SK-N-DZ (cell line): ENCODE measurements around the gene KBTBD12.
"Not testable (repeated sequence)": the region's sequence is repeated elsewhere in the genome, so short reads cannot be mapped to it uniquely, and the experiment has no call there.

Source experiments
- DNase-seq: peaks from one replicate; pipeline ENCODE4 v3.0.0-alpha.2; 2015; ENCODE audit warnings: low spot score

Gene KBTBD12

DNA sequence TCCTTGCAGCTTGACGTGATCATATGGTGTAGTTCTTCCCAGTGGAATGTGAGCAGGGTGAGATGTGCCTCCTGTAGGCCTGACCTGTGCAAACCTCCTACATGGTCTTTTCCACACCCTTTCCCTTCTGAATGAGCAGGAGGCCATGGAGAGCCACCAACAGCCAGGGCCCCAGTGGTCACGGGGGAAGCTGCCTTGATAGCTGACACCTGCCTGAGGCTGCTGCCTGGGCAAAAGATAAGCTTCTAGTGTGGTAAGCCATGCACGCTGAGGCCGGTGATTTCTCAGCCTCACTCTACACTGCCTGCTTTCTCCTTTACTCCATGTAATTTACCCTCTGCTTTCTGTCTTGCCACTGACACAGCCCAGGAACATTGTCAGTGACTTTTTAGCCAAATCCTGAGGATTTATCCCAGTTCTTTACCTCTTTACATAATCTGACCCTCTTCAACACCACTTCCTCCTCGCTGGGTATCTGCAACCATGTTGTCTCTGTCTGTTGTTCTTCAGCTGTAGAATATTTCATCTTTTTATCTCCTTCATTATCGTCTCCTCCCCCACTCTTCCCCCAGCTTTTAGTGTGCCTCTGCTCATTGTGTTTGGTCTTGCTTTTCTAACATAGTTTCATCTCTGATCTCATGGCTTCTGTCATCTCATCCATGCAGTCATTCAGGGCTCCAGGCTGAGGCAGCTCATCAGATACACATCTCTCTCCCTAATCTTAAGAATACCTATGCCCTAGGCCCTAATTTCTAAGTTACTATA, 11.2 kb upstream of the KBTBD12 start:
- no peak for DNase-seq

DNA sequence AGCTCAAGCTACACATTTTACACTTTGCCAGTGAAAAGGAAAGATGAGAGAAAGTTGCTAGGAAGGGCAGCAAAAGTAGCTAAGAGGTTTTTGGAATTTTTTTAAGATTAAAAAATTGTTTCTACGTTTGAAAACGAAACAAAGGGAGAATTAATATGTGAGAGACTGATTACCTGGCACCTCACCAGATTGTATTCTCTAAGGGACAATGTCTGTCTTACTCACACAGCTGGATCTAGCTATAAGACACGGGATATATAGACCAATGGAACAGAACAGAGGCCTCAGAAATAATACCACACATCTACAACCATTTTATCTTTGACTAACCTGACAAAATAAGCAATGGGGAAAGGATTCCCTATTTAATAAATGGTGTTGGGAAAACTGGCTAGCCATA, 9.5 kb upstream of the KBTBD12 start:
- no peak for DNase-seq

DNA sequence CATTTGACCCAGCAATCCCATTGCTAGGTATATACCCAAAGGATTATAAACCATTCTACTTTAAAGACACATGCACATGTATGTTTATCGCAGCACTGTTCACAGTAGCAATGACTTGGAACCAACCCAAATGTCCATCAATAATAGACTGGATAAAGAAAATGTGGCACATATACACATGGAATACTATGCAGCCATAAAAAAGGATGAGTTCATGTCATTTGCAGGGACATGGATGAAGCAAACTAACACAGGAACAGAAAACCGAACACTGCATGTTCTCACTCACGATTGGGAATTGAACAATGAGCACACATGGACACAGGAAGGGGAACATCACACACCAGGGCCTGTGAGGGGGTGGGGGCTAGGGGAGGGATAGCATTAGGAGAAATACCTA, 8.4 kb upstream of the KBTBD12 start:
- DNase-seq: not testable (repeated sequence)

DNA sequence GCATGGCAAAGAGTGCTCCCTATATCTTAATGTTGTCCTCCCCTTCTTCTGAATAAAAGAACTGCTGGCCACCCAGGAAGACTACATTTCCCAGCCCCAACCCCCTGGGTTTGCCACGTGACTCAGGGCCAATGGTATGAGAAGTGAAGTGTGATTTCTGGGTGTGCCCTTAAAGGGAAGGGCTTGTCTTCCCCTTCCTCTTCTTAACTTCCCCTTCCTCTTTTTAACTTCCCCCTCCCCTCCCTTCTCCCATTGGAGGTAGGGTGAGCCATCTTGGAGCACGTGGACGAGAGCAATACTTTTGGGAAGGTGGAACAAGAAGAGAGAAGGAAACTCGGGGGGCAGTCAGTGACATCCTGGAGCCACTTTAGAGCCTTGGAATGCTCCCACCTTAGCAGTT, 6.8 kb upstream of the KBTBD12 start:
- no peak for DNase-seq

DNA sequence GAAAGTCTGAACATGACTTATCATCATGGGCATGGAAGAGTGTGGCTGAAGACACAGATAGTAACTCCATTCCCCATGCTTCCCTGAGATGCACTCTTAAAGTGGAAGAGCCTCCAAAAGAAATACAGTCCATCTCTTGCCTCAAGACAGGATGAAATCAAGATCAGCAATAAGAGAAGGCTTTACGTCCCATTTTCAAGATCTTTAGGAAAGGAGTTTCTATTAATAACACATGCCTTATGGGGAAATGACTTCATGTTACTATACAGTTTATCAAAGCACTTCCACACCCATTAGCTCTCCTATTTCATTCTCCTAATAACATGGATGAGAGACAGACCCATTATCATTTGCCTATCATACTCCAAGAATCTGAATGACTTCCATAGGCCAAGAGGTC, 6.1 kb upstream of the KBTBD12 start:
- no peak for DNase-seq

DNA sequence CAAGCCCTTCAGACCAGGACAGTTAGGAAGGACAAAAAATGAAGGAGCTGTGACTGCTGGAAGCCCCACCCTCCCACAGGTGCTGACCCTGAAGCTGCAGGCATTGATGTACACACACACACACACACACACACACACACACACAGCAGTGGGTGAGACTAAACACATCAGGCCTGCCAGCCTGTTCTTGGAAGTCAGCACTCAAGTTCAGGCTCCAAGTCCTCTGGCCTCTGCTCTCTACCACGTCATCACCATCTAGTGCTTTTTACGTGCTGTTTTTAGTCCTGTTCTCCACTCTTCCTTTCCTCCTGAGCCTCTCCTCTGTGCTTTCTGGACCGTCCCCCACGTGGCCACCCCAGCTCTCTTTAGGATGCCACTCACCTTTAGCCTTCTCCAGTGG, 5.4 kb upstream of the KBTBD12 start:
- no peak for DNase-seq

DNA sequence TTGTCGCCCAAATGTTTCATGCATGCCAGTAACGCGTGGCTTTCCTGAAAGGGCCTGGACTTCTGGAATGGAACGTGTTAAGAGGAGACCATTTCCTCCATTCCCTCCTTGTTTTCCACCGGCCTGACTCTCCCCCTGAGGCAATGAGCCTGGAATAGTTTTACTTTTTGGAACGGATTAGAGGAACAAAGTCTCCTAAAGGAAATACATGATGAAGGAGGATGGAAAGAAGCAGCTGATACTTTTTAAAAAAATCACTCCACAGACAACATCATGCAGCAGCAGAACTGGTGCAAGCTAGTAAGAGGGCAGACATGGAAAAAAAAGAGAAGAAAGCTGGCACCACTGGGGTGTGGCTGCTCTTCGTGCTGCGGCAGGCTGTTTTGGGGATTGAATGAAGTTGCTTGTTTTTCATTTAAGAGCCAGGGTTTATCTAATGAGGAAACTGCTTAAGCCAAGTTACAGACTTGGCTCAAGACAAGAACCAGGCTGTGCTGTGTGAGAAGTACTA, 3.6 kb upstream of the KBTBD12 start:
- no peak for DNase-seq

DNA sequence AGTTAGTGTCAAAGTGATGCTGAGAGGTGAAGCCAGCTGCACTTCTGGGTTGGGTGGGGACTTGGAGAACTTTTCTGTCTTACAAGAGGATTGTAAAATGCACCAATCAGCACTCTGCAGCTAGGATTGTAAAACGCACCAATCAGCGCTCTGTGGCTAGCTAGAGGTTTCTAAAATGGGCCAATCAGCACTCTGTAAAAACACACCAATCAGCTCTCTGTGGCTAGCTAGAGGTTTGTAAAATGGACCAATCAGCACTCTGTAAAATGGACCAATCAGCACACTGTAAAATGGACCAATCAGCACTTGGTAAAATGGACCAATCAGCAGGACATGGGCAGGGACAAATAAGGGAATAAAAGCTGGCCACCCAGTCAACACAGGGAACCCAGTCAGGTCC, 1.2 kb upstream of the KBTBD12 start:
- not testable (repeated sequence) for DNase-seq

DNA sequence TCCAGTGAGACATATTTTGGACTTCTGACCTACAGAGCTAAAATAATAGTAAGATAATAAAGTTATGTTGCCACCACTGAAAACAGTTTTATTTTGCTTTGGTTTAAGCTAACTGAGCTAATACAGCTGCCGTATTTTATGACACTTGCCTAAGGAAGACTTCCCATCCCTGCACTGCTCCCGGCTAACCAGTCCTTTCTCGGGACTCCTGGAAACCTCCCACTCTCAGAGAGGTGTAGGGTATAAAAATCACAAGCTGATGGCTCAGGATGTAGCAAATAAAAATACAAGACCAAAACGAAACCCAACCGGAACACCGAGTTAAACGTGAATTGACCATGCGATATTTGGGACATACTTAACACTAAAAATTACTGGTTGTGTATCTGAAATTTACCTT, 448 bp upstream of the KBTBD12 start:
- DNase-seq: no peak

DNA sequence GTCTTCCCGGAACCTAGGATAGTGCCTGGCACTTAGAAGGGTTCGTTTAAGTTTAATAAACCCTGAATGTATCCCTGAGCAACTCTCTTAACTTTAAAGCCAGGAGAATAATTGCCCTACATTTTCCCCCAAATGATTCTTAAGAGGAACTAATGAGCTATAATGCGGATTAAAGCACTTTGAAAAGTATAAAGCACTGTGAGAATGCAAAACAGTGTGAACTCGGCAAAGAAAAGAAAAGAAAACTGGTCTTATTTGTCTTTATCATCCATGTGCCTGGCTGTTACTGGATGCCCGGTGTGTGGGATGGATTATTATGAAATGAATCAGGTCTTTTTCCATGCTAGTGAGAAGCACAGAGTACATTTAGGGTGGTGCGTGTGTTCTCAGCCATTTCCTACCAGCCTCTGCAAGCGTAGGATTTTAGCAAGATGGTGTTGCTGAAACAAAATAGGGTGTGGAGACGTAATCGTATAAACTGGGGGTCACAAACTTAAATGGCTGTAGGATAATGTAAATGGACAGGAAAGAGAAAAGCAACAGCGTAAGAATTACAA, 983 bp downstream of the KBTBD12 start:
- no peak for DNase-seq

DNA sequence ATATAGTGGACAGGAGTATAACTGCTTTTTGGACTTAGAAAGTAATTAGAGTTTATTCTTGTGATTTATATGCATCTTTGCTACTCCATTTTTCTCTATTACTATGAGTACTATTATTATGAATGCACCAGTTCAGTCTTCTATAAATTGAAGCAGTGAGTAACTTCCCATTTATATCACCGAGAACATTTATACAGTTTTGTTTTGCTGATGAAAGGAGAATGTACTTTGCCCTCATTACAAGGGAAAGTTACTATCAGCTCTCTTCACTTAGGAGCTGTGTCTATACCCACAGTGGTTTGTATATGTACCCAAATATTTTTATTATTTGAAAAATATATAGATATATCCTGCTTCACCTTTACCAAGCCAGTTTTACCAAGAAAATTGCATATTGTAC, 5.7 kb downstream of the KBTBD12 start:
- no peak for DNase-seq

DNA sequence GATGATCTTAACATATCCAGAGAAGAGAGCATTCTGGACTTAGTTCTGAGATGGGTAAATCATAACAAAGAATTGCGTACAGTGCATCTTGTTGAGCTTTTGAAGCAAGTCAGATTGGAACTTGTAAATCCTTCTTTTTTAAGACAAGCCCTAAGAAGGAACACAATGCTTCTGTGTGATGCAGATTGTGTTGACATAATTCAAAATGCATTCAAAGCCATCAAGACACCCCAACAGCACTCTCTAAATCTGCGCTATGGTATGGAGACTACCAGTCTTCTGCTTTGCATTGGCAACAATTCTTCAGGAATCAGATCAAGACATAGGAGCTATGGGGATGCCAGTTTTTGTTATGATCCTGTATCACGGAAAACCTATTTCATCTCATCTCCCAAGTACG, 8.6 kb downstream of the KBTBD12 start:
- DNase-seq: no peak

DNA sequence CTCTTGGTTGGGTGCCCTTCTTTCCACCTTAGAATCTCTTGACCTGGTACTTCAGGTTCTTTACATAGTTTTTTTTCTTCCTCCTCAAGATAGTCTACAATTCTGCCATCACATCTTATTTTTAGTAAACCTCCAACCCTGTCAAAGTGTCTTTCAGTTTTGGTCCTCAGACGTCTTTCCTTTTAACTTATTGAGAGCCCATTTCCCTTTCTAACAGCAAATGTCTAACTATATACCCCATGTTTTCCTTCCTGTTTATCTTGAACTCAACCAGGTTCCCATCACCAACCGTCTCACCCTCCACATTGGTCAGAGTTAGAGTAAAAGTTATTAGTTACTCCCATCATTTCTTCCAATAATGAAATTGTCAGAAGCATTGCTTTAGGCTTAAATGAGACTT, 10.4 kb downstream of the KBTBD12 start:
- DNase-seq: no peak

DNA sequence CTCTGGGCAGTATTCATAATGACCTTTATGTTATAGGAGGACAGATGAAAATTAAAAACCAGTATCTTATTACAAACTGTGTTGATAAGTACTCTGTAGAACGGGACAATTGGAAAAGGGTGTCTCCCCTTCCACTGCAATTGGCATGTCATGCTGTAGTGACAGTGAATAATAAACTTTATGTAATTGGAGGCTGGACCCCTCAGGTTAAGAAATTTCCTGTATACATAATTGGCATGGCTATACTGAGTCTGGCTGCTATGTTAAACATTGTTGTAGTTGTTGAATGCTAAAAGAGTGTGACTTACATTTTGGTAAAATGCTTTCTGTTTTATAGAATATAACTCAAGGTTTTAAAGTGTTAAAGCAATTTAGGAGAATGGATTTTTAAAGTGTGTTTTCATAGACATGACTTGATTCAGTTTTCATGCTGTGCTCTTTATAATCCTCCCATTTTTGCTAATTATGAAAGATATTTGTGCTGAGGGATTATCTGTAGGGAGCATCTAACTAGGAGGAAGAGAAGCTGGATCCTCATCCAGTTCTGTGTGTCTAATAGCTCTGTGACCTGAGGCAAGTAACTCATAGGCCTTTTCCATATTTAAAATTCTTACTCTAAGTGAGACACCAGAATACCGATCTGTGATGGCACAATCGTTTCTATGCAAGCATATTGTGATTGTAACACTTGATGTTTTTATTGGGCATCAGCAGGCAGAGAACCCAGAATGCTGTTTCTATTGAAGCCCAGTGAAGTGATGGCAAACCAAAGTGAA, 13.0 kb downstream of the KBTBD12 start:
- no peak for DNase-seq

DNA sequence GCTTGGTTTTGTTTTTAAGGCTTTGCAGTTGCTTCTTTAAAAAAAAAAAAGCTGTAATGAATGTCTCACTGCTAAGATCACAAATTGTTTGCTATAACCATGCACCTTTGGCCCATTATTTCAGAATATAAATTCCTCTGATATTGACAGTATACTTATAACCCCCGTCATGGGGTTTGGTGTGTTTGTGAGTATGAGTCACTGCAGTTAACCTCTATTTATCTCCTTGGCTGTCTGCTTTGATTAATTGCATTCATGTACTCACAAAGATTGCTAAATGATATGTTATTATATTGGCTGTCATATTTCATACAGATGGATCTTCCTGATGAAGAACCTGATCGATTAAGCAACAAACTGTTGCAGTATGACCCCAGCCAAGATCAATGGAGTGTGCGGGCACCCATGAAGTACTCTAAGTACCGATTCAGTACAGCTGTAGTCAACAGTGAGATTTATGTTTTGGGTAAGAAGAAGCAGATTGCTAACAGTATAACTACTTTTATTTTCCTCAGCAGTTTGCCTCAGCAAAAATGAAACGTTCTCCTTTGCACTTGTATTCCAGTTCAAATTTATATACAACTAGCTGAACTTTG, 14.9 kb downstream of the KBTBD12 start:
- DNase-seq: no peak

DNA sequence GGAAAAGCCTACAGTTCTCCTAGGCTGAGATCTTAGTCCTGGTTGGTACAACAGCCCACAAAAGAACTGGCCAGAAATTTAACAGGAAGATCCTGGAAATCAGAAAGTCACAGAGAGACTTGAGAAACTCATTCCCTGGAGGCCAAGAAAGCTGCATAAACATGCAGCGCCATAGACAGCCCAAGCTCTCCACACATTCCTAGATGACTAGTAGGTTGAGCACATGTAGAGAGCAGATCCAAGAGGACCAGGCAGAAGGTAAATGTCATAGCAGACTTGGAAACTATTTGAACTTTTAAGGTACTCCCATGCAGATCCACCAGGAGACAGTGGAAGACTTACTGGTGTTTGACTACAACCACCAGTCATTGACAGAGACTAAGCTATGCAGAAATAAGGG, 18.4 kb downstream of the KBTBD12 start:
- no peak for DNase-seq

DNA sequence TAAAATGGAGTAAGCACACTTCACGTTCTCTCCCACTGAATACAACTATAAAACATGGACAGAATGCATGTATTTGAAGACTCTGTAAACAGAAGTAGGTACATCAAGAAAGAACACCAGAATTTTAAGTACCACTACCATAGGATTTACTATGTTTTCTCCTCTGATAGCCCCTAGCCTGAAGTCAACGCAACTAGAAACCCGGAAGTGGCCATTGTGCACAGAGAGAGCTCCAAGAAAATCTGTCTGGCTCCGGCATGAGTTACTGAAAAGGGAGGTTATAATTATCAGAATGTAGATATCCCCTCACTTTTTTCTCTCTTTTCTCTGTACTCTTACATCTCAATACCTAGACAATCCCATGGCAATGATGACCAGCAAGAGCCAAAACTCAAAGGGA, 23.8 kb downstream of the KBTBD12 start:
- no peak for DNase-seq

DNA sequence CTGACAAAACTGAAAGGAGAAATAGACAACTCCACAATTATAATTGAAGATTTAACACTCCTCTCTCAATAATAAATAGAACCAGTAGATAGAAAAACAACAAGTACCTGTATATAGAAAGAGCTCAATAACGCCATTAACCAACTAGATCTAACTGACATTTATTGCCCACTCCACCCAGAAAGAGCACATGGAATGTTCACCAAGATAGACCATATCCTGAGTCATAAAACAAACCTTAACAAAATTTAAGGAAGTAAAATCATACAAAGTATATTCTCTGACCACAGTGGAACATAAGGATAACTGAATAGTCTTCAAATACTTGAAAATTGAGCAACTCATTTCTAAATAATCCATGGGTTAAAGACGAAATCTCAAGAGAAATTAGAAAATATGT, 25.1 kb downstream of the KBTBD12 start:
- no peak for DNase-seq

DNA sequence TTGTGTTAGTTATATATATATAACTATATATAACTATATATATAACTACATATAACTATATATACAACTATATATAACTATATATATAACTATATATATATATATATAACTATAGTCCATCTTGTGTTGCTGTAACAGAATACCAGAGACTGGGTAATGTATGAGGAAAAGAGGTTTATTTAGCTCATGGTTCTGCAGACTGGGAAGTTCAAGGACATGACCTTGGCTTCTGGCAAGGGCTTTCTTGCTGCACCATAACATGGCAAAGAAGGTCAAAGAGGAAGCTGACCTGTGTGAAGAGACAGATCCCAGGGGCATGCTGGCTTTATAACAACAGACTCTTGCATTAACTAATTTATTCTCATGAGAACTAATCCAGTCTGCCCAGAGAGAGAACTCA, 27.6 kb downstream of the KBTBD12 start:
- no peak for DNase-seq

DNA sequence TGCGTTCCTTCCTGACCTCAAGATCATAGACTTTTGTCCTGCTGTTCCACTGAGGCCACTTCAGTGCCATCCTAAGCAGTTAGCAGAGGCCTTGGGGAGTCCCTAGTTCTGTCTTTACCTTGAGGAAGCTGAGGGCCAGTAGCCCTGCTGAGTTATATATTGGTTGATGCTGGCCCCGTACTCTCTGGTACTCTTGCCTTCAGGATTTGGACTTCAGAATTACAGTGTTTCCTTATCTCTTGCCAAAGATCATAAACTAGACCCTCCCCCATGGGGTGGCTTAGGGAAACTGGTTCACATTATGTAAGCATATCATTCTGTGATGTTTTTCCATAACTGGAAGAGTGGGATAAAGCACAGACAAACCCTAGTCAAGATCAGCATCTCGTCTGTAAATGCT, 33.2 kb downstream of the KBTBD12 start:
- no peak for DNase-seq

DNA sequence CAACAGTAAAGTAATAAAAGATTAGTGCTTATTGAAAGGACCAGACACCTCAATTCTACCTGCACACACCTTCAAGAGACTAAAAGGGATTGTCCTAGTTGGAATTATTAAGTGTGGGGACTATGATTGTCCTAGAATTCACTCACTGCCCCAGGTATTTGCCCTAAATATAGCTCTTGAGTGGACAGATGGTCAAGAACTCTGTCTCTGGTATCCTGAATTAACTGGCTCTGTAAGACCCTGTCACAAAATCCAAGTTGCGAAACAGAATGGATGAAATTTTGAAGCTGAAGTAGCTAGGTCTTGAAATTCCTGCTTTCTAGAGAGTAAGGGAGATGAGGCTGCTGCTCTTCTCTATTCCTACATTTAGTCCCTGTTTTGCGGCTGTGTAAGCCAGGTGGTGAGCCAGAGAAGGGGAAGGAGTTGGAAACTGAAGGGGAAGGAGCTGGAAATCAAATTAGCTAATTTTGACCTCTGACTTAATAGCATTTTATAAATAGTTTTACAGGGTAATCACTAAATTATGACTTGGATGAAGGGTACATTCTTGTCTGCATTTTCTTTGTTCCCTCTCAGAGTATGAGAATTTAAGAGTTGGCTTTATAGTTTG, 34.5 kb downstream of the KBTBD12 start:
- no peak for DNase-seq

DNA sequence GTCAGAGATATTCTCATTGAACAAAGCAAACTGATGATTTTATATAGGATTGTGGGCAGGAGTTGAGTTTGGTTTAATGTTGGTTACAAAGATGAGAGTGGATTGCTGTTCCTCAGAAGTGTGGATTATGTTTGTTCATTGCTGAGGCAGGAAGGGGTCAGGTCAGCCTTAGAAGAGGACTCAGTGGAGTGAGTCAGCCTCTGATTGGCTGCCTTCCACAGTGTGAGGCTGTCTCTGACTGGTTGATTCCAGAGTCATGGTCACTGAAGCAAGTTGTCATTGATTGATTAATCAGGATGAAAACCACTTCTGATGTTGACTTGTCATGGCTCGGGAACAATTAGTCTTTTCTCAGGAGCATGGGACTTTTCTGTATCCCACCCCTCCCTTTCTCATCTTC, 36.2 kb downstream of the KBTBD12 start:
- no peak for DNase-seq
